ENCODE results near the gene MIA2.
"Not testable (repeated sequence)": the region's sequence is repeated elsewhere in the genome, so short reads cannot be mapped to it uniquely, and the experiment has no call there.

MIA2 gene

DNA sequence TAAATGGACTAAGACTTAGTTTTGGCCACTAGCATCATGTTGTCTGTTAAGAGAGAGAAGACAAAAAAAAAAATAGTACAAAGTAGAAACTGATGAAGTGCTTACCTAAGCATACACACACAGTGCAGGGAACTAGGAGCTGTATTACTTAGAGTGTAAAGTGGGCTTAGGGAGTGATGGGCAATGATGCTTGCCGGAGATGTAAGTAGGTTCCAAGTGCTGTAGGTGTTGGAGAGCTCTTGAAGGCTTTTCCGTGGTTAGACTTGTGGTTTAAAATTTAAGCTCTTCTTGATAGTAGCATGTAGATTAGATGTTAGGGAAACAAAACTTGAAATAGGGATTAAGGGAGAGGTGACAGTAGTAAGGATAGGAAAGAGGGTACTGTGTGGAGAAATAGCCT lies 34.7 kb downstream of the MIA2 start:
- DNase-seq (ENCODE audit: low read depth in 2 of 2), result no peak

DNA sequence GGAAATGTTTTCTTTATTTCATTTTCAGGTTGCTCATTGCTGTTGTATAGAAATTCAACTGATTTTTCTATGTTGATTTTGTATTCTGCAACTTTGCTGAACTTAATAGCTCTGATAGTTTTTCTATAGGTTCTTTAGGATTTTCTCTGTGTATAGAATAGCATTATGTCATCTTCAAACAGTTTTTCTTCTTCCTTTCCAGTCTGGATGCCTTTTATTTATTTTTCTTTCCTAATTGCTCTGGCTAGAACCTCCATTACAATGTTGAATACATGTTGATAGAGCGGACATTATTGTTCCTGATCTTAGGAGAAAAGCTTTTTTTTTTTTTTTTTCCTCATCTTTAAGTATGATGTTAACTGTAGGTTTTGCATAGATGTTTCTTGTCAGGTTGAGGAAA lies 39.2 kb downstream of the MIA2 start:
- no peak for DNase-seq (ENCODE audit: low read depth in 2 of 2)

DNA sequence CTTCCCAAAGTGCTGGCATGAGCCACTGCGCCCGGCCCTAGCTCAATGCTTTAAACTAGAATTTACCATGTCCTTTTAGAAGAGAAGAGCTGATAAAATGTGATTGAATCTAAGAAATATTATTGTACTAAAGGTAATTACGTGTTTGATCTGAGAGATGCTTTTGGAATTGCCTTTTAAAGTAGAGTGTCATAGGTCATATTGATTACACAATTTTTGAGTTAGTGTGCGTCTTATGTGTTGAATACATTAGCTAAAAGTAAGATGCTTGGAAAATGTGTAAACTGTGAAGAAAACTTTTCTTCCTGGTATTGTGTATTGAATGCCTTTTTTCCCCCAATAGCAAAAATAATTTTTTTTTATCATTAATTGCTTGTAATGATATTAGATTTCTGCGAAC lies 41.7 kb downstream of the MIA2 start:
- DNase-seq (ENCODE audit: low read depth in 2 of 2), result no peak

DNA sequence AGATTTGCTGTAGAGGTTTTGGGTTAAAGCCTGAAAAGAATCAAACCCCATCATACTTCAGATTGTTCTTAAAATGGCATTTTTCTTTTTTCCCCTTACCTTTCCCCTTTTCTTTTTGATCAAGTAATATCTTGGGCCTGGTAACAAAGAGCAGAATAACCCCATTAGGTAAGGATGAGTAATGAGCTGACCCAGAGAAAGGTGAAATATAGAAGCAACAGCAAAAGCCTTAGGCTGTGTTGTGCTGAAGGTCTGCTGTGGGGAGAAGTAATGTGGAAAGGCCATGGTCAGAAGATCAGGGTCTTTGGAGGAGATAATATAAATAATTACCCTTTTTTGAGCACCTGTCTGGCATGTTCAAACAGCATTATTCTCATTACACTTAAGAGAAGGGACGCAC lies 42.3 kb downstream of the MIA2 start:
- DNase-seq (ENCODE audit: low read depth in 2 of 2), result no peak

DNA sequence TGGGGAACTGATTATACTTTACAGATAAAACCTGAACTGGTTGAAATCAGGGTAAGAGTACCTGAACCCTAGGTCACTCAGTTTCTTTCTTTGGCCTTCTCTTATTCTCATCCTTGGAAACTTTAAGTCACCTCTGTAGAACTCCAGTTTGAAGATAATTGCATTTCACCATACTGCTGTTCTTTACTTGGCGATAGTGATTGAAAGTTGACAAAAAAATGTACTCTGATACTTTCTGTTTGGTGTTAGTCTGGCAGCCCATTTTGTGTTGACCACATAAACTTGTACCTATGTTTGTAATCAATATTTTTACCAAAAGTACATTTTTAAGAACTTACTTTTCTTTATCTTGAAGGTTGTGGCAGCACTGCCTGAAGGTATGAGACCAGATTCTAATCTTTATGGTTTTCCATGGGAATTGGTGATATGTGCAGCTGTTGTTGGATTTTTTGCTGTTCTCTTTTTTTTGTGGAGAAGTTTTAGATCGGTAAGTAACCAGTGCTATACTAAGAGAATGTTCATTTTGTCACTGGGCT lies 42.9 kb downstream of the MIA2 start:
- DNase-seq (ENCODE audit: low read depth in 2 of 2), result no peak

- DNase-seq (ENCODE audit: low read depth in 2 of 2), result no peak
These were observed 45.8 kb downstream of the MIA2 start for GRCh38 chr14:39279515-39279914.

DNA sequence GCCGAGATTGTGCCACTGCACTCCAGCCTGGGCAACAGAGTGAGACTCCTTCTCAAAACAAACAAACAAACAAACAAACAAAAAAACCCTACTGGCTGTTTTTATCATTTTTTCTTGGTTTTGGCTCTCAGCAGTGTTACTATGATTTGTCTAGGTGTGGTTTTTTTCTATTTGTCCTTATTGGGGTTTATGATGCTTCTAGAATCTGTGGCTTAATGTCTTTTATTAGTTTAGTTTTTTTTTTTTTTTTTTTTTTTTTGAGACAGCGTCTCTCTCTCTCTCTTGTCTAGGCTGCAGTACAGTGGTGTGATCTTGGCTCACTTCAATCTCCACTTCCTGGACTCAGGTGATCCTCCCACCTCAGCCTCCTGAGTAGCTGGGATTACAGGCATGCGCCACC lies 47.0 kb downstream of the MIA2 start:
- DNase-seq (ENCODE audit: low read depth in 2 of 2), result not testable (repeated sequence)

DNA sequence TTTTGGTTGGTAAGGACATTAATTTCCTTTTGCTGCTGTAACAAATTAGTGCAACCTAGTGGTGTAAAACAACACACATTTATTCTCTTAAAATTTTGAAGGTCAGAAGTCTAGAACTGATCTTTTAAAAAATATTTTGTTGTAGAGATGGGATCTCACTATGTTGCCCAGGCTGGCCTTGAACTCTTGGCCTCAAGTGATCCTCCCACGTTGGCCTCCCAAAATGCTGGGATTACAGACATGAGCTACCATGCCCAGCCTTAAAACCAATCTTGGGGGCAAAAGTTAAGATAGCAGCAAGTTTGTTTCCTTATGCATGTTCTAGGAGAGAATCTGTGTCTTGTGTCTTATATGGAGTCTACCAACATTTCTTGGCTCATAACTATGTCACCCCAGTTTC lies 55.8 kb downstream of the MIA2 start:
- DNase-seq (ENCODE audit: low read depth in 2 of 2), result no peak

DNA sequence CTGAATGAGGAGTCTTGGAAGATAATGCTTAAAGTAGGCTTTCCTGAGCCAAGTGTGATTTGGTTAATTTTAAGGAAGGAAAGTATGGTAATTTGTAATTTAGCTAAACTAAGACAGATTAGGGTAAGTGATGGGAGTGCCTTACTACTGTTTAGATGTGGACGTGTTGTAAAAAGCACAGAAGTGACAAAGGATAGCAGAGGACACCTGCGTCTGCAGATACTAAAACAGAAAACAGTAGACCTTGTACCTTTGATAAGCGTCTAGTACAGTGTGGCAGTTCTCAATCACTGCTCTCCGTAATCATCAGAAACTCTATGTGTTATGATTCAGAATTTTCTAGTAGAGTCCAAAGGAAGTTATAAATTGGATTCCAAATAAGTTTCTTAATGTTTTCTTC lies 58.0 kb downstream of the MIA2 start:
- no peak for DNase-seq (ENCODE audit: low read depth in 2 of 2)

DNA sequence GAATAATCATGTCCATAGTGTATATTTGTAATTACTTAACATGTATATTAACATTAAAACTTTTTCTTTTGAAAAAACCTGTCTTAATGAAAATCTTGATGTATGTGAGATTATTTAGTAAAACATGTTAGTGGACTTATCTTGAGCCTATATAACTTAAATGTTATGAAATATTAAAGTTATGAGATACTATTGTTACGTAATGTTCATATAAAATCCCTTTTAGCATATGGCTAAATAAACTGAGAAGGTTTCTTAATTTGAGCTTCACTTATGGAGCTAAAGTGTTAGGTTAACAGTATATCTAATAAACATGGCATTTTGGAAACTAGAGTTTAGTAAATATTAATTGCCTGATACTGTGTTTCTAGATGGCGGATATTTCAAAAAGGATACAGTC lies 59.9 kb downstream of the MIA2 start:
- DNase-seq (ENCODE audit: low read depth in 2 of 2), result no peak

- not testable (repeated sequence) for DNase-seq (ENCODE audit: low read depth in 2 of 2)
These were observed 66.7 kb downstream of the MIA2 start for GRCh38 chr14:39300389-39300788.

DNA sequence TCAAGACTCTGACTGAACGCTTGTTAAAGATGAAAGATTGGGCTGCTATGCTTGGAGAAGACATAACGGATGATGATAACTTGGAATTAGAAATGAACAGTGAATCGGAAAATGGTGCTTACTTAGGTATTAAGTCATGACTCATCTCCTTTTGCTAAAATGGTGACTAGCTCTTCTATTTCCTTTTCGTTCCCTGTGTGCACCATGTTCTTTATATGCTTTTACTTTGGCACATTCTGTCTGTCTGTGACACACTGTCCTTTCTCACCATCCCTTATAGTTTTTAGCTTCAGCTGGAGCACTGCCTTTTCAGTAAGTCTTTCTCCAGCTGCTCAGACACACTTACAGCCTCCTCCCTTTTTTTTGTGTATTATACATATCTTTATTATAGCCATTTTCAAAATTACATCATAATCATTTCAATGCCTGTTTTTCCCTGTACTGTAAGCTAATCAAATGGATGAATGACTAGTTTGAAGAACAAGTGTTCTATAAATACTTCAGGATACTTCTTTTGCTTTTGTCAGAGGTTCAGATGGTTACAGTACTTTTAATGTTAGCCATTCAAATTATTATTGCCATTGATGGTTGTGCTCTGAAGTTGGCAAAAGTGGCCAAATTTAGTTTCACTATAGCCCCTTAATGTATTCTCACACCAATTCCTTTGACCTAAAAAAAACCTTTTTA lies 68.6 kb downstream of the MIA2 start:
- DNase-seq (ENCODE audit: low read depth in 2 of 2), result no peak

GRCh38 chr14:39303115-39303514 lies 69.4 kb downstream of the MIA2 start:
- no peak for DNase-seq (ENCODE audit: low read depth in 2 of 2)

DNA sequence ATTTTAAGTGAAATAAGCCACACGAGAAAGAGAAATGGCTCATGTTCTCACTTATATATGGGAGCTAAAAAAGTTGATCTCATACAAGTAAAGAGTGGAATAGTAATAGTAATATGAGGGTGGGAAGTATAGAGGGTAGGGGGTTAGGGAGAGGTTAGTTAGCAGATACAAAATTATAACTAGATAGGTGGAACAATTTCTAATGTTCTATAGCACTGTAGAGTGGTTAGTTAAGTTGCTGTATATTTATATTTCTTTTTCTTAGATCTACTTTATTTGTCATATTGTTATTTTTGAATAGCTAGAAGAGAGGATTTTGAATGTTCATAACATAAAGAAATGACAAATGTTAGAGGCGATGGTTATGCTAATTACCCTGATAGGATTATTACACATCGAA lies 74.1 kb downstream of the MIA2 start:
- DNase-seq (ENCODE audit: low read depth in 2 of 2), result no peak

DNA sequence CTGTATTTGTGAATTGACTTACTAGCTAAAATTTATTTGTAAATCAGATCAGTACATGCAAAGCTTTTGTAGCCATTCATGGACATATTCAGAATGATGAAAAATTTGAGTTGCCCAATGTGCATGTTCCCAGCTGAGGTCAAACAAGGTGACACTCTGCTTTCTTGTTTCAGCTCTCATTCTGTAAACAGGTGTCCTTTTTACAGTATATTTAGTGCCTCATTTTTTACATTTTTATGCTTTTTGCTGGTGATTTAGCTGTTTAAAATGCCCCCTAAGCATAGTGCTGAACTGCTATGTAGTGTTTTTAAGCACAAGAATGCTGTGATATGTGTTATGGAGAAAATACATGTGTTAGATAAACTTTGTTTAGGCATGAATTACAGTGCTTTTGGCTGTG lies 76.3 kb downstream of the MIA2 start:
- no peak for DNase-seq (ENCODE audit: low read depth in 2 of 2)

GRCh38 chr14:39315859-39316444 lies 82.2 kb downstream of the MIA2 start:
- no peak for DNase-seq (ENCODE audit: low read depth in 2 of 2)

DNA sequence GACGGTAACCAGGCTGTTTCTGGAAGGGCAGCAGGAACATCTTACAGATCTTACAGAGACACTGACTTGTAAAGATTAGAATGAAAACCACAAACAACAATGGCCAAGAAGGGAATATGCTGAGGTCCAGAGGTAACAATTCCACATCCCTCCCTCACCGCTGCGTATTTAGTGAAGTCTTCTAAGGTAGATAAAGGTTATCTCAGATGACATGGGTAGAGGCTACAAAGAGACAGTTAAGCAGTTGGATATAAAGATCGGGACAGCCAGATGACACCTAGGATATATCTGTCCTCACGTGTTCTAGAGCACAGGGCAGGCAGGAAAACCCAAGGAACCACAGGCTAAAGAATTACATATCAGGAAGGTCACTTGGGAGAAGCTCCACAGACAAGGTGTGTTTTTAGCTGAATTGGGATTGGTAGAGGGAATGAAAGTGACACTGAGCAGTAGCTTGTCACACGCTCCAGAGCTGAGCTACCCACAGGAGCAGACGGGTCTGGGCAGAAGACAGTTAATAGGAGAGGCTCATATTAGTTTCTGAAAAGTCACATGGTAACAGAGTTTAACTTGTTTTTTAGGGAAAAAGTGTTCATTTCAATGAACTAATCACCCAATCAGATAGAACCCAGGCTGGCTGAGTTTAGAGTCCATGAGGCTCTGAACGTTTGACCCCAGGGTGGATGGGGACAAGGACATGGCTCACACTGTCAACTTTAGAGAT lies 83.3 kb downstream of the MIA2 start:
- no peak for DNase-seq (ENCODE audit: low read depth in 2 of 2)

DNA sequence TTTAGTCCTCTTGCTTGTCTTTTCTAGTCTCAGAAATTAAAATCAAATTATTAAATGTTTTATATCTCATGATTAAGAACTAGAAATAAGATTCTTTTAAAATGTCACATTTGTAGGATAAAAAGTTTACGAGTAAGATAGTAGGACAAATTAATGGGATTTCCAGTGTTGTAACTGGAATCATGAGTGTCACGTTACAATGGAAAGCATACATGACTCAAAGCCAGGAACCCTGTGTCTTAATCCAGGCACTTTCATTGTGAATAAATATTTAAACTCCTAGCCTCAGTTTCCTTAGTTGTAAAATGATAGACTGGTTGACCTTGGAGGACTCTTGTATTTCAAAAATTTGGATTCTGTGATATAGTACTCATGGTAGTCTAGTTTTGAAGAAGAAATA lies 84.9 kb downstream of the MIA2 start:
- no peak for DNase-seq (ENCODE audit: low read depth in 2 of 2)

DNA sequence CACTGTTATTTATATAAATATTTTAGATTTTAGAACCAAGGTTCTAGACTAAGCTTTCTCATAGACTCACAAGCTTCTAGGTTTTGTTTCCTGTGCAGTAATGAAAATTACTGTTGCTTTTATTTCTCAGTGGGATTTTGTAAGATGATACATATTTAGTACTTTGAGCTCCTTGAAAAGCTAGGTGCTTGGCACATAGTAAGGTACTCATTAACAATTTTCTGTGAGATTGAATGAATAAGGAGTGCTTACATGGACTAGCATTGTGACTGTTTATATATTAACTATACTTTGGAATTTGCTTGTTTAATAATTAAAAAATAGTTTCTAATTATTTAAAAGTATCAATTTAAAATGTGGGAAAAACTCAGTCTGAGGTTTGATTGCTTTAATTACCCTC lies 85.7 kb downstream of the MIA2 start:
- no peak for DNase-seq (ENCODE audit: low read depth in 2 of 2)

GRCh38 chr14:39320318-39320717 lies 86.6 kb downstream of the MIA2 start:
- no peak for DNase-seq (ENCODE audit: low read depth in 2 of 2)

- no peak for DNase-seq (ENCODE audit: low read depth in 2 of 2)
These were observed 89.1 kb downstream of the MIA2 start for GRCh38 chr14:39322807-39323206.

GRCh38 chr14:39324097-39324496 lies 90.4 kb downstream of the MIA2 start:
- DNase-seq (ENCODE audit: low read depth in 2 of 2), result no peak

DNA sequence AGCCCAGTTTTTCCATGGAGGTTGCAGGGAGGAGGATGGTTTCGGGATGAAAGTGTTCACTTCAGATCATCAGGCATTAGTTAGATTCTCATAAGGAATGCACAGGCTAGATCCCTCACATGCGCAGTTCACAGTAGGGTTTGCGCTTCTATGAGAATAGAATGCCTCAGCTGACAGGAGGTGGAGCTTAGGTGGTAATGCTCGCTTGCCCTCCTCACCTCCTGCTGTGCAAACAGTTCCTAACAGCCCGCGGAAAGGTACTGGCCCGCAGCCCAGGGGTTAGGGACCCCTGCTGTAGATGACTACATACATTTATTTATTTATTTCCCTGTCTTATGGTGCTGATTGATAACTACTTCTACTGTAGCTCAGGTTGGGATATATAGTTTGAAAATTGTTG lies 105.3 kb downstream of the MIA2 start:
- DNase-seq (ENCODE audit: low read depth in 2 of 2), result no peak

Measured in stimulated activated CD4-positive, alpha-beta T cell treated with anti-CD3 and anti-CD28 coated beads, Interleukin-1b, Interleukin-23, amount 100 ng/mL, for 1 hour (primary cell).